ENCODE results near the gene TRAPPC10.

Gene TRAPPC10

GRCh38 chr21:43983860-43984420 is 28.2 kb upstream of the TRAPPC10 start:
- no peak for DNase-seq

- DNase-seq: no peak
Measured at GRCh38 chr21:43984905-43985689, 27.0 kb upstream of the TRAPPC10 start.

- DNase-seq: no peak
Measured at GRCh38 chr21:43985690-43986251, 26.3 kb upstream of the TRAPPC10 start.

- DNase-seq: no peak
Measured at GRCh38 chr21:43986544-43987451, 25.3 kb upstream of the TRAPPC10 start.

GRCh38 chr21:43987509-43987908 is 24.6 kb upstream of the TRAPPC10 start:
- DNase-seq: no peak

GRCh38 chr21:43988016-43988415 is 24.1 kb upstream of the TRAPPC10 start:
- DNase-seq: no peak

- DNase-seq: no peak
Measured at GRCh38 chr21:43988506-43989230, 23.4 kb upstream of the TRAPPC10 start.

- no peak for DNase-seq
Measured at GRCh38 chr21:43989401-43989800, 22.7 kb upstream of the TRAPPC10 start.

GRCh38 chr21:43991447-43991991 is 20.6 kb upstream of the TRAPPC10 start:
- DNase-seq: no peak

- no peak for DNase-seq
Measured at GRCh38 chr21:43992121-43992520, 20.0 kb upstream of the TRAPPC10 start.

- no peak for DNase-seq
Measured at GRCh38 chr21:43993420-43993934, 18.6 kb upstream of the TRAPPC10 start.

- DNase-seq: no peak
Measured at GRCh38 chr21:43994085-43994484, 18.0 kb upstream of the TRAPPC10 start.

GRCh38 chr21:43994646-43995045 is 17.5 kb upstream of the TRAPPC10 start:
- DNase-seq: no peak

GRCh38 chr21:43995521-43996105 is 16.5 kb upstream of the TRAPPC10 start:
- DNase-seq: no peak

- DNase-seq: no peak
Measured at GRCh38 chr21:43997766-43998742, 14.1 kb upstream of the TRAPPC10 start.

- DNase-seq: no peak
Measured at GRCh38 chr21:44000360-44000759, 11.7 kb upstream of the TRAPPC10 start.

- no peak for DNase-seq
Measured at GRCh38 chr21:44002511-44002910, 9.6 kb upstream of the TRAPPC10 start.

- no peak for DNase-seq
Measured at GRCh38 chr21:44003307-44003966, 8.7 kb upstream of the TRAPPC10 start.

- no peak for DNase-seq
Measured at GRCh38 chr21:44005071-44005470, 7.0 kb upstream of the TRAPPC10 start.

- no peak for DNase-seq
Measured at GRCh38 chr21:44005593-44005992, 6.5 kb upstream of the TRAPPC10 start.
